Measurements from ENCODE around the gene DUSP3.
A peak's percentile ranks its signal among the peaks of the same experiment; 100 is the strongest.

The DUSP3 gene

DNA sequence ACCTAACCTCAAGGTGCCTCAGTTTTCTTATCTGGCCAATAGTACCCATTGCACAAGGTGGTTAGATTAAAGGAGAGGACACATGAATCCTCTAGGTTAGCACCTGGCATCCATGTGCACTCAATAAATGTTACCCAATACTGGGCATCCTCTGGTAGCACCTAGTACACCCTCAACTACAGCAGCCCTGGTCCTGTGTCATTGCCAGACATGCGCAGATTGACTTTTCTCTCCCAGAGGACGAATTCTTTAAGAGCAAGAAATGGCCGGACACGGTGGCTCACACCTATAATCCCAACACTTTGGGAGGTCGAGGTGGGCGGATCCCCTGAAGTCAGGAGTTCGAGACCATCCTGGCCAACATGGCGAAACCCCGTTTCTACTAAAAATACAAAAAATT lies 7.3 kb downstream of the DUSP3 start:
- TF ChIP-seq TAF1 (IDR thresholded peaks at IDR 0.05; ENCODE audit: low read depth, low read length) (no peak), POLR2A (IDR thresholded peaks at IDR 0.05; ENCODE audit: low read depth, low read length) (no peak), SPI1 (IDR thresholded peaks at IDR 0.05; ENCODE audit: low read depth, low read length) (no peak), PAX5 (IDR thresholded peaks at IDR 0.05; ENCODE audit: insufficient read depth, low read length, severe bottlenecking) (no peak), POLR2AphosphoS5 (IDR thresholded peaks at IDR 0.05; ENCODE audit: low read depth, low read length) (no peak), POU2F2 (IDR thresholded peaks at IDR 0.05; ENCODE audit: low read depth, low read length) (no peak)
- no peak for DNase-seq (ENCODE audit: insufficient read length, low spot score)
- FAIRE-seq = no peak

DNA sequence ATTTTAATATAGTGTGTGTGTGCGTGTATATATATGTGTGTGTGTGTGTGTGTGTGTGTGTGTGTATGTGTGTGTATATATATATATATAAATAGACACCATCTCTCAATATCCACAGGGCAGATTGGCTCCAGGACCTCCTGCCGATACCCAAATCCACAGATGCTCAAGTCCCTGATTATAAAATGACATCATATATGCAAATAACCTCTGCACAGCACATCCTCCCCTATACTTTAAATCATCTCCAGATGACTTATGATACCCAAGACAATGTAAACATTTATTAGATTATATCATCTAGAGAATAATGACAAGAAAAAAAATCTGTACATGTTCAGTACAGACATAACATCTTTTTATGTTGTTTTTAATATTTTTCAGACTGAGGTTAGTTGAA lies 7.8 kb downstream of the DUSP3 start:
- no peak for FAIRE-seq
- no peak for DNase-seq (ENCODE audit: insufficient read length, low spot score)
- TF ChIP-seq POLR2A (IDR thresholded peaks at IDR 0.05; ENCODE audit: low read depth, low read length) (no peak), SPI1 (IDR thresholded peaks at IDR 0.05; ENCODE audit: low read depth, low read length) (no peak), POU2F2 (IDR thresholded peaks at IDR 0.05; ENCODE audit: low read depth, low read length) (no peak), POLR2AphosphoS5 (IDR thresholded peaks at IDR 0.05; ENCODE audit: low read depth, low read length) (no peak), PAX5 (IDR thresholded peaks at IDR 0.05; ENCODE audit: insufficient read depth, low read length, severe bottlenecking) (no peak), TAF1 (IDR thresholded peaks at IDR 0.05; ENCODE audit: low read depth, low read length) (no peak)

DNA sequence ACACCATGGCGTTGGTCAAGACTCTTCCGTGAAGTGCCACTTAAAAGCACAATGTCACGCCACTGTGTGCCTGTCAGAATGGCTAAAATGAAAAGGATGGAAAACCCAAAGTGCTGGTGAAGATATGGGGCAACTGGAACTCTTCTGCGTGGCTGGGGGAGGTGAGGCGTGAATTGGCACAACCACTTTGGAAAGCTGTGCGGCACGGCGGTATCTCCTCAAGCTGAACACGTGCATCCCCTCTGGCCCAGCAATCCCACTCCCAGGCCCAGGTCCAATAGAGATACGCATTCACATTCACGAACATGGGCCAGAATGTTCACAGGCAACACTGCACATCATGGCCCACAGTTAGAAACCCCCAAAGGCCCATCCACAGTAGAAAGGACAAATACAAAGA lies 8.9 kb downstream of the DUSP3 start:
- no peak for FAIRE-seq
- TF ChIP-seq POU2F2 (IDR thresholded peaks at IDR 0.05; ENCODE audit: low read depth, low read length) (no peak), POLR2A (IDR thresholded peaks at IDR 0.05; ENCODE audit: low read depth, low read length) (no peak), SPI1 (IDR thresholded peaks at IDR 0.05; ENCODE audit: low read depth, low read length) (no peak), TAF1 (IDR thresholded peaks at IDR 0.05; ENCODE audit: low read depth, low read length) (no peak), PAX5 (IDR thresholded peaks at IDR 0.05; ENCODE audit: insufficient read depth, low read length, severe bottlenecking) (no peak), POLR2AphosphoS5 (IDR thresholded peaks at IDR 0.05; ENCODE audit: low read depth, low read length) (no peak)
- DNase-seq (ENCODE audit: insufficient read length, low spot score) = no peak

DNA sequence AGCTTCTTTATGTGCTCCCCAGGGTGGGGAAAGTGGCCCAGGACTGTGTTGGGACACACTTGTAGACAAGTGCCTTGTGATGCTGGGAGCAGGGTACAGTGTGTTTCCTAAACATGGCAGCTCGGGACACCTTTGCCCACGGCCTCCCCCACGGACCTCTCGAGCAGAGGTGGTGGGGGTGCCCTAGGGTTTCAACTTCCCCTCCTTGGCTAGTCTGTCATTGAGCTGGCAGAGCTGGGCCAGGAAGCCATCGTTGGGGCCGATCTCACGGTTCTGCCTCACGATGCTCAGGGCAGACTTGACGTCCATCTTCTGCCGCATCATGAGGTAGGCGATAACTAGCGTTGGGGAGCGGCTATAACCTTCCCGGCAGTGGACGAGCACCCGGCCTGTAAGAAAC lies 9.4 kb downstream of the DUSP3 start:
- FAIRE-seq = no peak
- DNase-seq (ENCODE audit: insufficient read length, low spot score) = no peak
- TF ChIP-seq TAF1 (IDR thresholded peaks at IDR 0.05; ENCODE audit: low read depth, low read length) (no peak), POU2F2 (IDR thresholded peaks at IDR 0.05; ENCODE audit: low read depth, low read length) (no peak), PAX5 (IDR thresholded peaks at IDR 0.05; ENCODE audit: insufficient read depth, low read length, severe bottlenecking) (no peak), POLR2A (IDR thresholded peaks at IDR 0.05; ENCODE audit: low read depth, low read length) (no peak), POLR2AphosphoS5 (IDR thresholded peaks at IDR 0.05; ENCODE audit: low read depth, low read length) (no peak), SPI1 (IDR thresholded peaks at IDR 0.05; ENCODE audit: low read depth, low read length) (no peak)

DNA sequence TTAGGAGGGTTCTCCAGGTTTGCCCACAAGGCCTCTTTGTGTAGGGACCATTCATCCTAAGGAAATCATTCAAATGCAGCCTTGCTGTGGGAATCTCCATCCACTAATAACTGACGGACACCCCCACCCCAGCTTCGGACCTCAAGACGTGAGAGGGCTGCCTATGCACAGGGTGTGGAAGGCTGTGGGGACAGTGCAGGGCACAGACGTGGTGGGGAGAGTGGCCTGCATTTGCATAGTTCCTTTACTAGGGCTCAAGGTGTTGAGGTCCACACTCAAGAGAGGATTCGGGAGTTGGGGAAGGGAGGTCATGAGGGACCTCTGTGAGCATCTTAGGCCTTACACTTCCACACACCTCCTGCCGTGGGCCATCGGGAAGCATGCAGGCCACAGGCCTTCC lies 9.8 kb downstream of the DUSP3 start:
- TF ChIP-seq PAX5 (IDR thresholded peaks at IDR 0.05; ENCODE audit: insufficient read depth, low read length, severe bottlenecking) = no peak
- TF ChIP-seq TAF1 (IDR thresholded peaks at IDR 0.05; ENCODE audit: low read depth, low read length) = no peak
- no peak for TF ChIP-seq POU2F2 (IDR thresholded peaks at IDR 0.05; ENCODE audit: low read depth, low read length)
- TF ChIP-seq SPI1 (IDR thresholded peaks at IDR 0.05; ENCODE audit: low read depth, low read length) = no peak
- TF ChIP-seq POLR2A (IDR thresholded peaks at IDR 0.05; ENCODE audit: low read depth, low read length) = no peak
- no peak for TF ChIP-seq POLR2AphosphoS5 (IDR thresholded peaks at IDR 0.05; ENCODE audit: low read depth, low read length)
- FAIRE-seq = no peak
- no peak for DNase-seq (ENCODE audit: insufficient read length, low spot score)

DNA sequence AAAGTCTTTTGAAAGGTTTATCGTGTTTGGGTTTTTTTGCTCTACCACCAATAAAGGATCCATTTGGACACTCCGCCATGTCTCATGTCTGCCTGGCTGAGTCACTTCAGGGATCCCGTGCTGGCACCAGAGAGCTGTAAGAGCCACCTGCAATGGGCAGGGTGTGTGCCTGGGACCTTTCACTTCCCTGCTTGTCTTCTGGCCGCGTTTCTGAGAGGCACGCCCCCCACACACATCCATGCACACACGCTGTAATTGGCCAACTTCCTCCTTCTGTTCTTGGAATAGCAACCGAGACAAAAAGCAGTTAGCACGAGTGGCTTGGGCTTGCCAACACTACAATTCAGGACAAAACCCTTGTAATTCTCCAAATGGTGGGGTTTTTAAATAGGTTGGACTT lies 10.4 kb downstream of the DUSP3 start:
- TF ChIP-seq POLR2AphosphoS5 (IDR thresholded peaks at IDR 0.05; ENCODE audit: low read depth, low read length) = no peak
- TF ChIP-seq TAF1 (IDR thresholded peaks at IDR 0.05; ENCODE audit: low read depth, low read length) = no peak
- no peak for TF ChIP-seq POU2F2 (IDR thresholded peaks at IDR 0.05; ENCODE audit: low read depth, low read length)
- peak; percentile 66 for TF ChIP-seq SPI1 (IDR thresholded peaks at IDR 0.05; ENCODE audit: low read depth, low read length)
- no peak for TF ChIP-seq PAX5 (IDR thresholded peaks at IDR 0.05; ENCODE audit: insufficient read depth, low read length, severe bottlenecking)
- DNase-seq (ENCODE audit: insufficient read length, low spot score) = peak; percentile 43
- peak; percentile 82 for FAIRE-seq

DNA sequence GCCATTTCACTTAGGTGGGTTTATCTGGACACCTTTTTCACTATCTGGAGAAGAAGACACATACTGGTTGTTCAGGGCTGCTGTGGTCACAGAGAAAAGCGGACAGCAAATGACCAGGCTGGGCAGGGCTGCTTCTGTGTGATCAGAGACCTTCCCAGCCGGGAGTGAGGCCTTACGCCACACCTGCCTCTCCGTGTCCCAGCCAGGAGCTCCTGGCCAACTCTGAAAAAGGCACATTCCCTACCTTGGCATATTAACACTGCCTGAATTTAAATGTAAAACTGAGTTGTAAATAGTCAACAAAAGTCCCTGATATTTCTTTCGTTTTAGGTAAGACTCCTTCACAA lies 11.1 kb downstream of the DUSP3 start:
- TF ChIP-seq POLR2A (IDR thresholded peaks at IDR 0.05; ENCODE audit: low read depth, low read length) (no peak), SPI1 (IDR thresholded peaks at IDR 0.05; ENCODE audit: low read depth, low read length) (no peak), PAX5 (IDR thresholded peaks at IDR 0.05; ENCODE audit: insufficient read depth, low read length, severe bottlenecking) (no peak), POLR2AphosphoS5 (IDR thresholded peaks at IDR 0.05; ENCODE audit: low read depth, low read length) (no peak), TAF1 (IDR thresholded peaks at IDR 0.05; ENCODE audit: low read depth, low read length) (no peak), POU2F2 (IDR thresholded peaks at IDR 0.05; ENCODE audit: low read depth, low read length) (no peak)
- FAIRE-seq (no peak), DNase-seq (ENCODE audit: insufficient read length, low spot score) (no peak)

DNA sequence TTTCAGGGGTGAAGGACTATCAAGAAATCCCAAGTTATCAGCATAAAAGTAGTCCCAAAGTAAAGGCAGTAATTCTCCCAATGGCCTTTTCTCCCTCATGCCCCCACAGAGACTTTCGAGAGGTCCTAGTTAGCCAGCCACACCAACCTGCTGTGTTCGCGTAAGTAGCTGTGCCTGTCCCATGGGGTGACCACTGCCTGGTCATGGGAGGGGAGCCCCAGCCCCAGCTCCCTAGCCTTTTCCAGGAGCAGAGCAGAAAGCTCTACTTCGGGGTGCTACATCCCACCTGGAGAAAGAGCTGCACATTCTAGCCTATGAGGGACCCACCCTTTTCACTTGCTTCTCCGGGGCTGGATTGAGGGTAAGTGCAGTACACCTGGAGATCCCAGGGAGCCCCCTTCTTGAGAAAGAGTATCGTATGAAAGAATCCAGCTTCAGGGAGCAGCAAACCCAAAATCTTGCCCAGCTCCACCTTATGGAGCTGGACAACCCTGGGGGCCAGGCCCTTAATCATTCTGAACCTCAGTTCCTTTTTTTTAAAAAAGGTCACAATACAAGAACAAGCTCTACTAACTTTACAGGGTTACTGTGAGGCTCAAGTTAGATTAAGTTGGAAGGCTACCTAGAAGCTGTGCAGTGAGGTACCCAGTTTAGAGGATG lies 11.6 kb downstream of the DUSP3 start:
- TF ChIP-seq TAF1 (IDR thresholded peaks at IDR 0.05; ENCODE audit: low read depth, low read length) = no peak
- TF ChIP-seq POLR2AphosphoS5 (IDR thresholded peaks at IDR 0.05; ENCODE audit: low read depth, low read length) = no peak
- TF ChIP-seq POLR2A (IDR thresholded peaks at IDR 0.05; ENCODE audit: low read depth, low read length) = no peak
- no peak for TF ChIP-seq PAX5 (IDR thresholded peaks at IDR 0.05; ENCODE audit: insufficient read depth, low read length, severe bottlenecking)
- no peak for TF ChIP-seq POU2F2 (IDR thresholded peaks at IDR 0.05; ENCODE audit: low read depth, low read length)
- TF ChIP-seq SPI1 (IDR thresholded peaks at IDR 0.05; ENCODE audit: low read depth, low read length) = no peak
- DNase-seq (ENCODE audit: insufficient read length, low spot score) (no peak), FAIRE-seq (no peak)

DNA sequence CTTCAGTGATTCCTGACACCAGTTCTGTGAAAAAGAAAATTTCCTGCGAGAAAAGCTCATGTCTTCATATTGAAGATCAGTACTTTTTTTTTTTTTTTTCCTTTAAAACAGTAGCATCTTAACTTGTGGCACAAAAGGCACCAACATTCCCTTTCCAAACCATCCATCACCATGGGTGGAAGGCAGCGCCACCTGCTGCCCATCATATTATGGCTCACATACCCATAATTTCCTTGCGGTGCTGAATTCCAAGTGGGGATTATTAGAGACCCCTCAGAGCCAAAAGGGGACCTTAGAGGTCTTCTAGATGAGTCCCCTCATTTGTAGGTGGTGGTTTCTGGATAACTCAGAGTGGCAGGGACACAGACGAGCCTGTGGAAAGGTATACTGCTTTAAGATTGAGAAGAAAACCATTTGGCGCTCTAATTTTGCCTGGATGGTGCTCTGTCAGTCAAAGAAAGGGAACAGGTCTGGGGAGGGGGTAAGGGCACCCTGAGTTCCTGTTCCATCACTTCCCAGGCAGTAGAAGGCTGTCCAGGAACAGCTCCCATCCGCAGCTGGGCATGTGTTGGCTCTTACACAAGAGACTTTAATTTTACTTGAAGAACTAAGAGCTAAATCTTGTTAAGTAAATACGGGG lies 12.2 kb downstream of the DUSP3 start:
- DNase-seq (ENCODE audit: insufficient read length, low spot score) (no peak), FAIRE-seq (peak; percentile 70)
- no peak for TF ChIP-seq SPI1 (IDR thresholded peaks at IDR 0.05; ENCODE audit: low read depth, low read length)
- TF ChIP-seq TAF1 (IDR thresholded peaks at IDR 0.05; ENCODE audit: low read depth, low read length) = no peak
- no peak for TF ChIP-seq POU2F2 (IDR thresholded peaks at IDR 0.05; ENCODE audit: low read depth, low read length)
- TF ChIP-seq PAX5 (IDR thresholded peaks at IDR 0.05; ENCODE audit: insufficient read depth, low read length, severe bottlenecking) = no peak
- TF ChIP-seq POLR2A (IDR thresholded peaks at IDR 0.05; ENCODE audit: low read depth, low read length) = no peak
- no peak for TF ChIP-seq POLR2AphosphoS5 (IDR thresholded peaks at IDR 0.05; ENCODE audit: low read depth, low read length)

Measured in GM12891 (cell line).